ENCODE measurements around the gene SNTG2.

DNA sequence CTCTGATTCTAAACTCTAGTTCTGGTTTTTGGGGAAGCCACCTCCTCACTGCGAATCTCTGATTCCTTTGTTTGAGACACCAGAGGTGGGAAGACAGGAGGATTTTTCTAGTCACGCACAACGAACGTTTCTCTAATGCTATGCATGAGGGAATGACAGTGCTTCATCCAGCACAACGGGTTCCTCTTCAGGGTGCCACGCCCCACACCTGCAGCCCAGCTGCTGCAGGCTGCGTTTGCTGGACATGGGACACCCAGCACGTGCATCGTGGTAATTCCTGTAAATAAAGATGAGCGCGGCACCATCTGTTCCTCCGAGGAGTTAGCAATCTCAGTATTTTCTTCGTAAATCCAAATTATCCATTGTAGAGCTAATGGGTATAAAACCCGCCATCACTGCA is 425.1 kb downstream of the SNTG2 start:
- TF ChIP-seq CTCF (IDR thresholded peaks at IDR 0.05) (no peak), POLR2A (IDR thresholded peaks at IDR 0.05) (no peak)

Data from heart left ventricle (tissue), 13 donors.